HG02759 (cell line): Measurements from ENCODE around the gene RAB40B.
A peak's percentile ranks its signal among the peaks of the same experiment; 100 is the strongest.

Experiments used
- ATAC-seq: cut with Tn5 transposase; IDR thresholded peaks from one replicate; pipeline ENCODE4 v1.9.1; 2021; ENCODE audit warnings: mild to moderate bottlenecking, moderate library complexity; ENCODE audit not compliant: unreplicated experiment

The RAB40B gene

GRCh38 chr17:82653651-82654528 lies 44.6 kb downstream of the RAB40B start:
- no peak for ATAC-seq

- no peak for ATAC-seq
Observed at GRCh38 chr17:82650723-82651122, 47.8 kb downstream of the RAB40B start.

- ATAC-seq = no peak
Observed at GRCh38 chr17:82649501-82650261, 48.8 kb downstream of the RAB40B start.

GRCh38 chr17:82648742-82649331 lies 49.7 kb downstream of the RAB40B start:
- ATAC-seq = no peak

- peak; percentile 95 for ATAC-seq
Observed at GRCh38 chr17:82648165-82648668, 50.3 kb downstream of the RAB40B start, which contains the start of gene WDR45B. Gene WDR45B, minus strand, starts transcription at chr17:82648444. Its CDS starts 104 bp downstream, at chr17:82648340.

- peak; percentile 36 for ATAC-seq
Observed at GRCh38 chr17:82647593-82648164, 50.8 kb downstream of the RAB40B start.

GRCh38 chr17:82645516-82645915 lies 53.0 kb downstream of the RAB40B start:
- no peak for ATAC-seq

- no peak for ATAC-seq
Observed at GRCh38 chr17:82644148-82644547, 54.4 kb downstream of the RAB40B start.

GRCh38 chr17:82642022-82642421 lies 56.5 kb downstream of the RAB40B start:
- ATAC-seq = no peak

- no peak for ATAC-seq
Observed at GRCh38 chr17:82640036-82640435, 58.5 kb downstream of the RAB40B start.

GRCh38 chr17:82639628-82640027 lies 58.9 kb downstream of the RAB40B start:
- no peak for ATAC-seq

- no peak for ATAC-seq
Observed at GRCh38 chr17:82638183-82638773, 60.2 kb downstream of the RAB40B start.

- no peak for ATAC-seq
Observed at GRCh38 chr17:82636626-82637598, 61.6 kb downstream of the RAB40B start.

GRCh38 chr17:82633343-82633742 lies 65.2 kb downstream of the RAB40B start:
- no peak for ATAC-seq

GRCh38 chr17:82632451-82632850 lies 66.0 kb downstream of the RAB40B start:
- no peak for ATAC-seq

- ATAC-seq = no peak
Observed at GRCh38 chr17:82631544-82631943, 67.0 kb downstream of the RAB40B start.

GRCh38 chr17:82630212-82630611 lies 68.3 kb downstream of the RAB40B start:
- ATAC-seq = no peak

- ATAC-seq = no peak
Observed at GRCh38 chr17:82629748-82630147, 68.8 kb downstream of the RAB40B start.

GRCh38 chr17:82627405-82627804 lies 71.1 kb downstream of the RAB40B start:
- ATAC-seq = no peak
